WTC11 (cell line): ENCODE measurements around the gene LGMN. TPM values are rescaled to one million over a fixed set of nuclear protein-coding genes. Genes with fewer than 3 reads are reported as not detected.

Source experiments
- ATAC-seq: fragments of 200-7000 bp; cut with Tn5 transposase; 2 replicates; pipeline ENCODE4 v1.10.0; 2021; ENCODE audit warnings: mild to moderate bottlenecking, moderate library complexity
- CTCF ChIA-PET: fragments of 300-600 bp; sonication (Branson Sonifier 250); formaldehyde crosslinking; loops from one replicate; lab custom pipeline; 2021; ENCODE audit warnings: antibody characterized with exemption; lab: Charles Lee
- POLR2A ChIA-PET: fragments of 350-600 bp; sonication (Branson Sonifier 250); formaldehyde crosslinking; loops from one replicate; lab custom pipeline; 2021; ENCODE audit warnings: antibody characterized with exemption; lab: Charles Lee
- DNase-seq: peaks from one replicate; pipeline ENCODE4 v3.0.0; 2021; ENCODE audit warnings: low spot score
- H3K27ac Mint-ChIP-seq: 2 replicates; pipeline ENCODE4 v1.8.0; 2021; ENCODE audit warnings: mixed read lengths
- H3K27me3 Mint-ChIP-seq: 2 replicates; pipeline ENCODE4 v1.8.0; 2021; ENCODE audit warnings: low read depth, mild to moderate bottlenecking, moderate library complexity, mixed read lengths
- H3K36me3 Mint-ChIP-seq: 2 replicates; pipeline ENCODE4 v1.8.0; 2021; ENCODE audit warnings: mixed read lengths
- H3K4me1 Mint-ChIP-seq: 2 replicates; pipeline ENCODE4 v1.8.0; 2022; ENCODE audit warnings: mixed read lengths
- H3K4me3 Mint-ChIP-seq: 2 replicates; pipeline ENCODE4 v1.8.0; 2021; ENCODE audit warnings: mild to moderate bottlenecking, moderate library complexity, mixed read lengths
- H3K9me3 Mint-ChIP-seq: 2 replicates; pipeline ENCODE4 v1.8.0; 2021; ENCODE audit warnings: mixed read lengths
- ARID4B ChIP-seq: sonication (generic); formaldehyde crosslinking; IDR thresholded peaks from 2 replicates; pipeline ENCODE4 v1.8.0; 2023; ENCODE audit warnings: missing genetic modification reagents, mild to moderate bottlenecking, borderline replicate concordance
- ATF6 ChIP-seq: sonication (generic); formaldehyde crosslinking; IDR thresholded peaks from 2 replicates; pipeline ENCODE4 v1.8.1; 2023; ENCODE audit warnings: mild to moderate bottlenecking, missing genetic modification reagents
- CREB1 ChIP-seq: sonication (generic); formaldehyde crosslinking; IDR thresholded peaks from 2 replicates; pipeline ENCODE4 v1.8.0; 2023; ENCODE audit warnings: mild to moderate bottlenecking, missing genetic modification reagents
- E2F5 ChIP-seq: sonication (generic); formaldehyde crosslinking; IDR thresholded peaks from 2 replicates; pipeline ENCODE4 v1.8.1; 2022; ENCODE audit warnings: mild to moderate bottlenecking, moderate library complexity, missing genetic modification reagents
- GRHL2 ChIP-seq: fragments of 250-450 bp; sonication (Bioruptor Pico); IDR thresholded peaks from 2 replicates; pipeline ENCODE4 v1.8.0; 2022; ENCODE audit warnings: mild to moderate bottlenecking, moderate library complexity; ENCODE audit not compliant: insufficient replicate concordance, severe bottlenecking
- HMGA2 ChIP-seq: fragments of 250-450 bp; sonication (Bioruptor Pico); IDR thresholded peaks from 2 replicates; pipeline ENCODE4 v1.4.0; 2021; ENCODE audit warnings: mild to moderate bottlenecking, moderate library complexity
- HMGXB4 ChIP-seq: sonication (generic); formaldehyde crosslinking; IDR thresholded peaks from 2 replicates; pipeline ENCODE4 v1.8.1; 2023; ENCODE audit warnings: mild to moderate bottlenecking, moderate library complexity, missing genetic modification reagents
- IRF1 ChIP-seq: sonication (generic); formaldehyde crosslinking; IDR thresholded peaks from 2 replicates; pipeline ENCODE4 v1.8.0; 2023; ENCODE audit warnings: missing genetic modification reagents
- IRF2 ChIP-seq: sonication (generic); formaldehyde crosslinking; IDR thresholded peaks from 2 replicates; pipeline ENCODE4 v1.8.0; 2022; ENCODE audit warnings: low read depth, missing genetic modification reagents, borderline replicate concordance
- MYBL2 ChIP-seq: sonication (generic); formaldehyde crosslinking; IDR thresholded peaks from 2 replicates; pipeline ENCODE4 v1.8.1; 2023; ENCODE audit warnings: mild to moderate bottlenecking, moderate library complexity, missing genetic modification reagents
- RELA ChIP-seq: sonication (generic); formaldehyde crosslinking; IDR thresholded peaks from 2 replicates; pipeline ENCODE4 v1.8.1; 2022; ENCODE audit warnings: missing genetic modification reagents, mild to moderate bottlenecking, borderline replicate concordance
- RORB ChIP-seq: fragments of 250-450 bp; sonication (Bioruptor Pico); IDR thresholded peaks from 2 replicates; pipeline ENCODE4 v1.9.0; 2021; ENCODE audit warnings: mild to moderate bottlenecking
- SOX15 ChIP-seq: fragments of 250-450 bp; sonication (Bioruptor Pico); IDR thresholded peaks from 2 replicates; pipeline ENCODE4 v1.9.0; 2021; ENCODE audit warnings: mild to moderate bottlenecking
- ZNF317 ChIP-seq: sonication (generic); formaldehyde crosslinking; IDR thresholded peaks from 2 replicates; pipeline ENCODE4 v1.8.1; 2023; ENCODE audit warnings: low read depth, mild to moderate bottlenecking, moderate library complexity, missing genetic modification reagents, borderline replicate concordance
- ZNF416 ChIP-seq: fragments of 250-450 bp; sonication (Bioruptor Pico); IDR thresholded peaks from 2 replicates; pipeline ENCODE4 v1.9.0; 2021; ENCODE audit warnings: mild to moderate bottlenecking, inconsistent platforms
- ZNF423 ChIP-seq: fragments of 250-450 bp; sonication (Bioruptor Pico); IDR thresholded peaks from 2 replicates; pipeline ENCODE4 v2.1.2; 2022; ENCODE audit warnings: mild to moderate bottlenecking, moderate library complexity
- total RNA-seq: library from RNA; stranded (reverse); gene quantifications from 3 replicates; pipeline ENCODE4 v1.2.3, GENCODE V29; 2021
- TF ChIP-seq, protein P1 (sequence below): sonication (generic); formaldehyde crosslinking; IDR thresholded peaks from 2 replicates; pipeline ENCODE4 v1.8.1; 2022; ENCODE audit warnings: low read depth, mild to moderate bottlenecking, moderate library complexity, missing genetic modification reagents, borderline replicate concordance
- TF ChIP-seq, protein P2 (sequence below): fragments of 250-450 bp; sonication (Bioruptor Pico); IDR thresholded peaks from 2 replicates; pipeline ENCODE4 v1.9.0; 2021; ENCODE audit warnings: mild to moderate bottlenecking
- TF ChIP-seq, protein P3 (sequence below): sonication (generic); formaldehyde crosslinking; IDR thresholded peaks from 2 replicates; pipeline ENCODE4 v1.8.0; 2022; ENCODE audit warnings: mild to moderate bottlenecking, missing genetic modification reagents

Gene LGMN
- total RNA-seq, 1 experiment from 2014 or later: 55.7 TPM

DNA sequence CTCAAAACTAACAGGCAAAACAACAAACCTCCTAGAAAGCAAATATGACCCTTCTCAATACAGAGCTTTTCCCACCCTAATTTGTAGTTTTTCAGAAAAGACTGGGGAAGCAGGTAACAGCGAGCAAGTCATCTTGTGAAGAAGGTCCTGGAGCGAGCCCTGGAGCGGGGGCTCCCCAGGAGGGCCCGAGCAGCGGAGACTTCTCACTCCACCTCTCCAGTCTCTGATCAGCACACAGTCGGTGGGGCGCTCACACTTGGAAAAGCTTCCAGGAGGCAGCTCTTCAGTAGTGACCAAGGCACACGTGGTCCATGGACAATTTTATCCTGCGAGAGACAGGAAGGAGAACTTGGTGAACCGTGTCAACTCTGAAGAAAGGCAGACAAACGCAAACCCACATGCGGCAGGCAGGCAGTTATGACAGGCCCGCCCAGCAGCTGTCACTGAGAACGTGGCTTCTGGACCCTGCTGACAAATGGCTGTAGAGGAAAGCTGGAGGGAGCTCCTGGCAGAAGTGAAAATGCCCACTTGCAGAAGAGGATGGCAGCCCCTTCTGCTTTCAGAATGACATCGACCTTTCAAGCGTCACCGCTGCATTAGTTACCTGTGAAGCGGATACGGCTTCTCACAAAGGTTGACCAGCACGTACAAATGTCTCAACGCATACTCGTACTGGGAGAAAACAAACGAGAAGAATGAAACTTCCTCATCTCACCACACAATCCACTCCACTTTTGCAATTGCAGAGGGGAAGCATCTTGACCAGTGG lies 44.2 kb downstream of the LGMN start:
- Mint-ChIP-seq H3K27ac (no peak overlapping the region; the same call in 1 of the 2 replicates), H3K9me3 (no peaks in the 10 kb centered on the region), H3K4me3 (no peak overlapping the region), H3K4me1 (peaks cover 2% of the 10 kb centered on the region; the same call in 1 of the 2 replicates), H3K36me3 (peaks cover 31% of the 10 kb centered on the region), H3K27me3 (no peaks in the 10 kb centered on the region)
- DNase-seq (no peak), ATAC-seq (no peak)
- POLR2A ChIA-PET: no interaction called here
- no peak for TF ChIP-seq ZNF317 (CRISPR knock-in tag)
- TF ChIP-seq, protein P1, sequence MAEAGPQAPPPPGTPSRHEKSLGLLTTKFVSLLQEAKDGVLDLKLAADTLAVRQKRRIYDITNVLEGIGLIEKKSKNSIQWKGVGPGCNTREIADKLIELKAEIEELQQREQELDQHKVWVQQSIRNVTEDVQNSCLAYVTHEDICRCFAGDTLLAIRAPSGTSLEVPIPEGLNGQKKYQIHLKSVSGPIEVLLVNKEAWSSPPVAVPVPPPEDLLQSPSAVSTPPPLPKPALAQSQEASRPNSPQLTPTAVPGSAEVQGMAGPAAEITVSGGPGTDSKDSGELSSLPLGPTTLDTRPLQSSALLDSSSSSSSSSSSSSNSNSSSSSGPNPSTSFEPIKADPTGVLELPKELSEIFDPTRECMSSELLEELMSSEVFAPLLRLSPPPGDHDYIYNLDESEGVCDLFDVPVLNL (CRISPR knock-in tag): no peak
- TF ChIP-seq SOX15: no peak
- TF ChIP-seq IRF1 (CRISPR knock-in tag): no peak
- no peak for TF ChIP-seq ZNF423 (CRISPR knock-in tag)
- TF ChIP-seq ATF6 (CRISPR knock-in tag): no peak
- TF ChIP-seq GRHL2 (CRISPR knock-in tag): no peak
- no peak for TF ChIP-seq ZNF416
- TF ChIP-seq HMGA2 (CRISPR knock-in tag): no peak
- TF ChIP-seq, protein P2, sequence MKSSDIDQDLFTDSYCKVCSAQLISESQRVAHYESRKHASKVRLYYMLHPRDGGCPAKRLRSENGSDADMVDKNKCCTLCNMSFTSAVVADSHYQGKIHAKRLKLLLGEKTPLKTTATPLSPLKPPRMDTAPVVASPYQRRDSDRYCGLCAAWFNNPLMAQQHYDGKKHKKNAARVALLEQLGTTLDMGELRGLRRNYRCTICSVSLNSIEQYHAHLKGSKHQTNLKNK (CRISPR knock-in tag): no peak
- no peak for TF ChIP-seq E2F5 (CRISPR knock-in tag)
- TF ChIP-seq IRF2 (CRISPR knock-in tag): no peak
- TF ChIP-seq RELA (CRISPR knock-in tag): no peak
- TF ChIP-seq, protein P3, sequence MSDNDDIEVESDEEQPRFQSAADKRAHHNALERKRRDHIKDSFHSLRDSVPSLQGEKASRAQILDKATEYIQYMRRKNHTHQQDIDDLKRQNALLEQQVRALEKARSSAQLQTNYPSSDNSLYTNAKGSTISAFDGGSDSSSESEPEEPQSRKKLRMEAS (CRISPR knock-in tag): no peak
- no peak for TF ChIP-seq RORB (CRISPR knock-in tag)
- TF ChIP-seq MYBL2 (CRISPR knock-in tag): no peak
- no peak for TF ChIP-seq ARID4B (CRISPR knock-in tag)
- TF ChIP-seq CREB1: no peak
- no peak for TF ChIP-seq HMGXB4 (CRISPR knock-in tag)
- CTCF ChIA-PET: no interaction called here
